H1 (cell line): ENCODE data around the gene COL20A1.
"Not testable (repeated sequence)": the region's sequence is repeated elsewhere in the genome, so short reads cannot be mapped to it uniquely, and the experiment has no call there.

Experiments used
- CHD2 ChIP-seq: IDR thresholded peaks from 2 replicates; pipeline ENCODE4 v1.6.1; 2012; ENCODE audit warnings: low read length, improper control_type of control experiment
- CTCF ChIP-seq, 3 experiments: IDR thresholded peaks; 1 replicate in 2 of 3; 2 replicates in 1 of 3; pipeline versions ENCODE4 v1.5.1 to v1.6.1; 2011; ENCODE audit warnings: low read length in 3 of 3, mild to moderate bottlenecking in 3 of 3, inconsistent platforms in 2 of 3, low read depth in 1 of 3, moderate library complexity in 1 of 3; ENCODE audit not compliant: insufficient read depth in 1 of 3; ENCODE audit errors: control extremely low read depth in 1 of 3
- EZH2 ChIP-seq: fragments of 200-600 bp; sonication (generic); IDR thresholded peaks from 2 replicates; pipeline ENCODE4 v1.7.1; 2012; ENCODE audit warnings: low read depth, mild to moderate bottlenecking, moderate library complexity, low read length, inconsistent platforms; ENCODE audit not compliant: severe bottlenecking
- GABPA ChIP-seq: IDR thresholded peaks from 2 replicates; pipeline ENCODE4 v1.6.1; 2011; ENCODE audit warnings: mild to moderate bottlenecking, low read length, moderate library complexity, borderline replicate concordance; ENCODE audit not compliant: insufficient read depth
- RAD21 ChIP-seq, 2 experiments: IDR thresholded peaks in 1 of 2; conservative IDR thresholded peaks in 1 of 2; 2 replicates each; pipeline ENCODE4 v1.6.1; 2011; ENCODE audit warnings: low read depth in 2 of 2, low read length in 2 of 2, improper control_type of control experiment in 1 of 2, inconsistent platforms in 1 of 2, mild to moderate bottlenecking in 1 of 2, moderate library complexity in 1 of 2
- RFX5 ChIP-seq: IDR thresholded peaks from 2 replicates; pipeline ENCODE4 v1.6.1; 2011; ENCODE audit warnings: low read depth, low read length, improper control_type of control experiment, borderline replicate concordance

DNA sequence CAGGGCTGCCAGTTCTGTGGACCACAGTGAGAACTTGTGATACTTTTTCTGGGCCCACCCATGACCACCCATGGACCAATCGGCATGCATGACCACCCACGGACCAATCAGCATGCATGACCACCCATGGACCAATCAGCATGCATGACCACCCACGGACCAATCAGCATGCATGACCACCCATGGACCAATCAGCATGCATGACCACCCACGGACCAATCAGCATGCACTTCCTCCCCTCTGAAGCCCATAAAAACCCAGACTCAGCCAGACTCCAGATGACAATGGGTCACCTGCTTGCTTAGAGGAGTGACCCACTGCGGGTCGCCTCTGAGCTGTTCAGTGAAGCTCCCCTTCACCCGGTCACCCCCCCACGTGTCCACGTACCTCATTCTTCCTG is 86.9 kb downstream of the COL20A1 start:
- TF ChIP-seq CTCF (IDR thresholded peaks at IDR 0.05; ENCODE audit: control extremely low read depth in 1 of 3, insufficient read depth in 1 of 3, low read depth in 1 of 3, low read length in 3 of 3); EZH2; GABPA; RFX5; CHD2; RAD21 (IDR thresholded peaks at IDR 0.05 in 1 of 2, conservative IDR thresholded peaks at IDR 0.05 in 1 of 2; ENCODE audit: low read depth in 2 of 2, low read length in 2 of 2): not testable (repeated sequence)
